ENCODE results near the gene HMGCLL1.
A peak's percentile ranks its signal among the peaks of the same experiment; 100 is the strongest.

Gene HMGCLL1

GRCh38 chr6:55448451-55448850 is 130.5 kb downstream of the HMGCLL1 start:
- Mint-ChIP-seq H3K4me3 (no peak overlapping the region), H3K27me3 (ENCODE audit: low read depth) (no peaks in the 10 kb centered on the region), H3K36me3 (ENCODE audit: low read depth) (no peaks in the 10 kb centered on the region), H3K4me1 (peaks cover 29% of the 10 kb centered on the region), H3K9me3 (no peaks in the 10 kb centered on the region), H3K27ac (no peak overlapping the region)
- TF ChIP-seq, protein P1, sequence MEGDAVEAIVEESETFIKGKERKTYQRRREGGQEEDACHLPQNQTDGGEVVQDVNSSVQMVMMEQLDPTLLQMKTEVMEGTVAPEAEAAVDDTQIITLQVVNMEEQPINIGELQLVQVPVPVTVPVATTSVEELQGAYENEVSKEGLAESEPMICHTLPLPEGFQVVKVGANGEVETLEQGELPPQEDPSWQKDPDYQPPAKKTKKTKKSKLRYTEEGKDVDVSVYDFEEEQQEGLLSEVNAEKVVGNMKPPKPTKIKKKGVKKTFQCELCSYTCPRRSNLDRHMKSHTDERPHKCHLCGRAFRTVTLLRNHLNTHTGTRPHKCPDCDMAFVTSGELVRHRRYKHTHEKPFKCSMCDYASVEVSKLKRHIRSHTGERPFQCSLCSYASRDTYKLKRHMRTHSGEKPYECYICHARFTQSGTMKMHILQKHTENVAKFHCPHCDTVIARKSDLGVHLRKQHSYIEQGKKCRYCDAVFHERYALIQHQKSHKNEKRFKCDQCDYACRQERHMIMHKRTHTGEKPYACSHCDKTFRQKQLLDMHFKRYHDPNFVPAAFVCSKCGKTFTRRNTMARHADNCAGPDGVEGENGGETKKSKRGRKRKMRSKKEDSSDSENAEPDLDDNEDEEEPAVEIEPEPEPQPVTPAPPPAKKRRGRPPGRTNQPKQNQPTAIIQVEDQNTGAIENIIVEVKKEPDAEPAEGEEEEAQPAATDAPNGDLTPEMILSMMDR (IDR thresholded peaks at IDR 0.05; ENCODE audit: unreplicated experiment in 3 of 3): no peak

DNA sequence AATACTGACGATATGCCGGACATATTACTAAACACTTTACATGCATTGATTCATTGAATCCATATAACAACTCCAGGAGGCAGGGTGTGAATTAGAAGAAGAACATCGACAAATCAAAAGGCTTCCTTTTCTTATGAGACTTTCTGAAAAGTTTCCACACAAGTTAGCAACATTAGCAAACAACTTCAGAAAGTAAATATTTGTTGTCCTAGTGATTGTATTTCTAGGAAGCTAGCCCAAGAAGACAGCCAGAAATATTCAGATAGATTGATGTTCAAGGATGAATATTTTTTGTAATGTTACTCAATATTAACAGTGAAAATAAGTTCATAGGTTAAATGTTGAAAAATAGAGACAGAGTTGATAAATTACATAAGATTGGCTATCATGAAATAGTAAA is 131.1 kb downstream of the HMGCLL1 start:
- H3K36me3 Mint-ChIP-seq (ENCODE audit: low read depth): no peaks in the 10 kb centered on the region
- peaks cover 33% of the 10 kb centered on the region for H3K4me1 Mint-ChIP-seq

GRCh38 chr6:55445648-55446204 is 133.3 kb downstream of the HMGCLL1 start:
- Mint-ChIP-seq H3K36me3 (ENCODE audit: low read depth) (no peaks in the 10 kb centered on the region), H3K27ac (no peak overlapping the region), H3K4me1 (peaks cover 31% of the 10 kb centered on the region), H3K4me3 (no peak overlapping the region), H3K27me3 (ENCODE audit: low read depth) (no peaks in the 10 kb centered on the region), H3K9me3 (no peaks in the 10 kb centered on the region)
- TF ChIP-seq, protein P1 (IDR thresholded peaks at IDR 0.05; ENCODE audit: unreplicated experiment in 3 of 3): peak; percentile 65 to 75 (median 73)

More for the DNA sequence above, 131.1 kb downstream of the HMGCLL1 start:
- no peak overlapping the region for H3K27ac Mint-ChIP-seq
- TF ChIP-seq, protein P1 (IDR thresholded peaks at IDR 0.05; ENCODE audit: unreplicated experiment in 3 of 3): no peak
- H3K27me3 Mint-ChIP-seq (ENCODE audit: low read depth): no peaks in the 10 kb centered on the region
- no peaks in the 10 kb centered on the region for H3K9me3 Mint-ChIP-seq
- no peak overlapping the region for H3K4me3 Mint-ChIP-seq

GRCh38 chr6:55443238-55444134 is 135.5 kb downstream of the HMGCLL1 start:
- Mint-ChIP-seq H3K4me3 (no peak overlapping the region), H3K9me3 (no peaks in the 10 kb centered on the region), H3K36me3 (ENCODE audit: low read depth) (no peaks in the 10 kb centered on the region), H3K27me3 (ENCODE audit: low read depth) (no peaks in the 10 kb centered on the region), H3K27ac (peak overlapping the region; percentile 5 to 46 (median 24)), H3K4me1 (peaks cover 9% of the 10 kb centered on the region)
- TF ChIP-seq, protein P1 (IDR thresholded peaks at IDR 0.05; ENCODE audit: unreplicated experiment in 3 of 3): no peak

DNA sequence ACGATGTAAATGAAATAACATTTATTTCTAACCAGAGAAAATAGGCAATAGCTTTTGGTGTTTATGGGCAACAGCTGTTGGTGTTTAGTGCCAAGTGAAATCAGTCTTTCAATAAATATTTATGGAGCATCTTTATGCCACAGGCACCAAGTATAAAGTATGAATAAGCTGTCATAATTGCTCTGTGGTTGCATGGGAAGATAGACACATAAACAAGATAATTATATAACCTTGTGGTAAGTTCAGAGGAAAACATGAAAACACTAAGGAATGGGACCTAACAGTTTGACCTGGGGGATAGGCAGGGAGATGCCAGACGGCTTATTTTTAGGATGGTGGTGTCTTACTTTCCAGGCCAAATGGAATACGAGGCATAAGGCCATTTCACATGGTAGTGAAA is 140.8 kb downstream of the HMGCLL1 start:
- Mint-ChIP-seq H3K9me3 (no peaks in the 10 kb centered on the region), H3K36me3 (ENCODE audit: low read depth) (no peaks in the 10 kb centered on the region), H3K4me3 (no peak overlapping the region), H3K27me3 (ENCODE audit: low read depth) (no peaks in the 10 kb centered on the region), H3K27ac (peak overlapping the region in 1 of 3 experiments; percentile 44), H3K4me1 (peaks cover 1% of the 10 kb centered on the region)
- TF ChIP-seq, protein P1 (IDR thresholded peaks at IDR 0.05; ENCODE audit: unreplicated experiment in 3 of 3): no peak
